ENCODE data around the gene EMP3. TPM values are rescaled to one million over a fixed set of nuclear protein-coding genes. Genes with fewer than 3 reads are reported as not detected.
A peak's percentile ranks its signal among the peaks of the same experiment; 100 is the strongest.

Gene EMP3
- total RNA-seq, 2 donors from 2014 or later = 11.6 to 29.4 TPM

GRCh38 chr19:48378194-48378570 lies 52.8 kb downstream of the EMP3 start:
- H3K27me3 ChIP-seq = no peaks in the 10 kb centered on the region
- H3K36me3 ChIP-seq = peaks cover under 1% of the 10 kb centered on the region
- H3K4me3 ChIP-seq = no peak overlapping the region
- no peaks in the 10 kb centered on the region for H3K4me1 ChIP-seq
- no peak for DNase-seq
- H3K27ac ChIP-seq = no peak overlapping the region
- no peak overlapping the region for H3K9ac ChIP-seq (ENCODE audit: low read depth in 2 of 2, low read length in 2 of 2)
- intact Hi-C loops (cut with DNase I) = loop anchor here (10.0 kb wide), 1 partner anchor 313 kb away; no protein-coding TSS in a partner anchor
- no peaks in the 10 kb centered on the region for H3K9me3 ChIP-seq
- TF ChIP-seq, protein P1, sequence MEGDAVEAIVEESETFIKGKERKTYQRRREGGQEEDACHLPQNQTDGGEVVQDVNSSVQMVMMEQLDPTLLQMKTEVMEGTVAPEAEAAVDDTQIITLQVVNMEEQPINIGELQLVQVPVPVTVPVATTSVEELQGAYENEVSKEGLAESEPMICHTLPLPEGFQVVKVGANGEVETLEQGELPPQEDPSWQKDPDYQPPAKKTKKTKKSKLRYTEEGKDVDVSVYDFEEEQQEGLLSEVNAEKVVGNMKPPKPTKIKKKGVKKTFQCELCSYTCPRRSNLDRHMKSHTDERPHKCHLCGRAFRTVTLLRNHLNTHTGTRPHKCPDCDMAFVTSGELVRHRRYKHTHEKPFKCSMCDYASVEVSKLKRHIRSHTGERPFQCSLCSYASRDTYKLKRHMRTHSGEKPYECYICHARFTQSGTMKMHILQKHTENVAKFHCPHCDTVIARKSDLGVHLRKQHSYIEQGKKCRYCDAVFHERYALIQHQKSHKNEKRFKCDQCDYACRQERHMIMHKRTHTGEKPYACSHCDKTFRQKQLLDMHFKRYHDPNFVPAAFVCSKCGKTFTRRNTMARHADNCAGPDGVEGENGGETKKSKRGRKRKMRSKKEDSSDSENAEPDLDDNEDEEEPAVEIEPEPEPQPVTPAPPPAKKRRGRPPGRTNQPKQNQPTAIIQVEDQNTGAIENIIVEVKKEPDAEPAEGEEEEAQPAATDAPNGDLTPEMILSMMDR (IDR thresholded peaks at IDR 0.05) = no peak

DNA sequence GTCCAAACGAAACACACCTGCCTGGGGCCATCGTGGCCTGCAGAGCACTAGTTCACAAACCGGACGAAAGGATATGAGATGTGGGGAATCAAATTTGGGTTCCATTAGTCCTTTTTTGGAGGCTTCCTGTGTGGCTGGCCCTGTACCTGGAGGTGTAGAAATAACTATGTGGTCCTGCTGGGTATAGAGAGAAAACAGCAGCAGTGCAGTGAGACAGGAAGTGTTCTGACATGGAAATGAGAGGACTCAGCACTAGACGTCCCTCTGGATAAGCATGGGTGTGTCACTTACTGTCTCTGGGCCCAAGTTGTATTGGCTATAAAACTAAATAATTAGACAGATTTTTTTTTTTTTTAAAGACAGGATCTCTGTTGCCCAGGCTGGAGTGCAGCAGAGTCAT lies 53.7 kb downstream of the EMP3 start:
- DNase-seq = peak; percentile 26
- no peak overlapping the region for H3K9ac ChIP-seq (ENCODE audit: low read depth in 2 of 2, low read length in 2 of 2)
- intact Hi-C loops (cut with DNase I) = loop anchor here (10.0 kb wide), 1 partner anchor 314 kb away; no protein-coding TSS in a partner anchor
- H3K27ac ChIP-seq = no peak overlapping the region
- TF ChIP-seq, protein P1 (IDR thresholded peaks at IDR 0.05) = no peak
- H3K4me3 ChIP-seq = no peak overlapping the region
- no peaks in the 10 kb centered on the region for H3K27me3 ChIP-seq
- no peaks in the 10 kb centered on the region for H3K9me3 ChIP-seq
- H3K4me1 ChIP-seq = no peaks in the 10 kb centered on the region
- H3K36me3 ChIP-seq = peaks cover 5% of the 10 kb centered on the region

Other genes with a start within 250 kb of the EMP3 start
- 1 to 10 TPM; 1.7 to 6.8 TPM for gene PLA2G4C, start 214.7 kb upstream of the EMP3 start, total RNA-seq
- gene LIG1, start 155.2 kb upstream of the EMP3 start, total RNA-seq = 10 to 100 TPM; 26.4 to 75.6 TPM
- gene ZSWIM9, start 154.9 kb upstream of the EMP3 start, total RNA-seq = 1 to 10 TPM; 6.2 to 9.7 TPM
- 10 to 100 TPM; 17.9 to 20.3 TPM for gene CARD8, start 69.6 kb upstream of the EMP3 start, total RNA-seq
- under 1 TPM in 1 of 2 donors, not detected in 1; 0.21 TPM for gene ZNF114, start 55.5 kb upstream of the EMP3 start, total RNA-seq
- 10 to 100 TPM in 1 of 2 donors, 1 to 10 TPM in 1; 8.9 to 18.2 TPM for gene TMEM143, start 38.4 kb downstream of the EMP3 start, total RNA-seq
- gene SYNGR4, start 38.8 kb downstream of the EMP3 start, total RNA-seq = not detected
- gene KDELR1, start 66.0 kb downstream of the EMP3 start, total RNA-seq = 100 to 1,000 TPM; 233 to 249 TPM
- gene GRIN2D, start 68.1 kb downstream of the EMP3 start, total RNA-seq = under 1 TPM; 0.35 to 0.49 TPM
- 10 to 100 TPM; 17.0 to 45.8 TPM for gene GRWD1, start 120.4 kb downstream of the EMP3 start, total RNA-seq
- under 1 TPM; 0.35 to 0.99 TPM for gene KCNJ14, start 130.0 kb downstream of the EMP3 start, total RNA-seq
- gene CYTH2, start 143.8 kb downstream of the EMP3 start, total RNA-seq = 10 to 100 TPM; 55.4 to 70.2 TPM
- gene LMTK3, start 186.3 kb downstream of the EMP3 start, total RNA-seq = 1 to 10 TPM; 1.7 to 3.1 TPM
- 1 to 10 TPM; 1.4 to 7.7 TPM for gene SULT2B1, start 226.6 kb downstream of the EMP3 start, total RNA-seq